Neutrophil (primary cell): Measurements from ENCODE around the gene GNAS-AS1.

Experiments used
- H3K27ac ChIP-seq: fragments of 200-600 bp; sonication (generic); 2 replicates; pipeline ENCODE4 v1.5.1; 2016; ENCODE audit warnings: mild to moderate bottlenecking, moderate library complexity
- H3K27me3 ChIP-seq: fragments of 200-600 bp; sonication (generic); 2 replicates; pipeline ENCODE4 v1.6.0; 2016; ENCODE audit warnings: mild to moderate bottlenecking
- H3K36me3 ChIP-seq: fragments of 200-600 bp; sonication (generic); 2 replicates; pipeline ENCODE4 v1.5.1; 2017
- H3K4me1 ChIP-seq, 2 experiments: fragments of 200-600 bp in 1 of 2; sonication (generic) in 1 of 2; 1 replicate in 1 of 2; 2 replicates in 1 of 2; pipeline versions ENCODE4 v1.5.1 to v1.6.1; 2013 to 2016; ENCODE audit warnings: low read depth in 1 of 2, low read length in 1 of 2, mild to moderate bottlenecking in 1 of 2, moderate library complexity in 1 of 2; ENCODE audit not compliant: control insufficient read depth in 1 of 2, insufficient read depth in 1 of 2
- H3K4me3 ChIP-seq, 2 experiments: fragments of 200-600 bp in 1 of 2; sonication (generic) in 1 of 2; 1 replicate in 1 of 2; 2 replicates in 1 of 2; pipeline ENCODE4 v1.5.1; 2013 to 2016; ENCODE audit warnings: low read depth in 1 of 2, low read length in 1 of 2, mild to moderate bottlenecking in 1 of 2, moderate library complexity in 1 of 2
- H3K9me3 ChIP-seq: fragments of 200-600 bp; sonication (generic); 2 replicates; pipeline ENCODE4 v1.5.1; 2016
- CTCF ChIP-seq: fragments of 200-600 bp; sonication (generic); IDR thresholded peaks from 2 replicates; pipeline ENCODE4 v1.5.1; 2016; ENCODE audit warnings: antibody characterized with exemption

The GNAS-AS1 gene

DNA sequence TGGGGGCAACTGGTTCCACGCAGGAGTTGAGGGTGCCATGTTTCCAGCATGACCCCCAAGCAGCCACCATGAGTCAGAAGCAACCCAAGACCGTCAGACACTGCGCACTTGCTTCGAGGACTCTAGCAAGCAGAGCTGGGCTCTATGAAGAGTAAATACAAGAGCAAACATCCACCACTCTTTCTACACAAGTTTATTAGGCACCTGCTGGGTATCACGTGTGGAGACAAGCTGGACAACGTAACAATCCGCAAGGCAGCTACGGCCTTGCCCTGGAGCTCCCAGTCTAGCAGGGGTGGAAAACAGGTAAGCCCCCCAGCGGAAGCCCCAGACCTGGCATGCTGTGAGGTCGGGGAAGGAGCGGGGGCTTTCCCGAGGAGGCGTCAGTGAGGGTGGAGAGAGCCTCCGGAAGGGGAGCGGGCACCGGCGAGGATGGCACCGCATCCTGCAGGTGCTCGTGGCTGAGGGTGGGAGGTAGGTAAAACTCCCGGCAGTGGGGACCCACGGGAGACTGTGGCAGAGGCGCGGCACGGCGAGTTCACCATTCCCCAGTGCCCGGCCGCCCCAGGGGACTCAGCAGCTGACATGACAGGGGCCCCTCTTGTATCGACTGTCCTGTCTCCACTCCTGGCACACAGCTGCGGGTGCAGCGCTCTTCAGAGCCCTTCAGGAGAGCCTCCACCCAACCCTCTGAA is 33.6 kb downstream of the GNAS-AS1 start:
- Histone ChIP-seq H3K4me3 (no peak overlapping the region), H3K9me3 (no peaks in the 10 kb centered on the region), H3K27ac (no peak overlapping the region), H3K27me3 (no peaks in the 10 kb centered on the region), H3K4me1 (no peaks in the 10 kb centered on the region), H3K36me3 (no peaks in the 10 kb centered on the region)
- TF ChIP-seq CTCF: no peak

DNA sequence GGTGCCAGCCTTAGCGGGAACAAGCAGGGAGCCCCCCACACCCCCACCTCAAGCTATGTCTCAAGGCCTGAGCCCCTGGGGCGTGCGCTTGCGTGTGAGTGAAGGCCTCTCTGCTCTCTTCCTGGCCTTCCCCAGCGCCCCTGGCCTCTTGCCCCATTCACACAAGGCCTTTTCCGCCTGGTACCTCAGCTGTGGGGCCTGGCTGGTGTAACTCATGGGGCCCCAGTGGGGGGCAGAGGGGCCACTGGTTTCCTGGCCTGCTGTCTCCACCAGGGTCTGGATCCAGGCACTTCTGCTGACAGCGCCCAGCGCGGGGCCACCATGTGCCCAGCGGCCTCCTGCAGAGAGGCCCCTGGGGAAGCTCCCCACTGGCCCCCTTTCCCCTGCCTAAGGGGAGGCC is 34.7 kb downstream of the GNAS-AS1 start:
- Histone ChIP-seq H3K4me1 (no peaks in the 10 kb centered on the region), H3K27ac (no peak overlapping the region), H3K9me3 (no peaks in the 10 kb centered on the region), H3K4me3 (no peak overlapping the region), H3K36me3 (no peaks in the 10 kb centered on the region), H3K27me3 (no peaks in the 10 kb centered on the region)
- no peak for TF ChIP-seq CTCF

DNA sequence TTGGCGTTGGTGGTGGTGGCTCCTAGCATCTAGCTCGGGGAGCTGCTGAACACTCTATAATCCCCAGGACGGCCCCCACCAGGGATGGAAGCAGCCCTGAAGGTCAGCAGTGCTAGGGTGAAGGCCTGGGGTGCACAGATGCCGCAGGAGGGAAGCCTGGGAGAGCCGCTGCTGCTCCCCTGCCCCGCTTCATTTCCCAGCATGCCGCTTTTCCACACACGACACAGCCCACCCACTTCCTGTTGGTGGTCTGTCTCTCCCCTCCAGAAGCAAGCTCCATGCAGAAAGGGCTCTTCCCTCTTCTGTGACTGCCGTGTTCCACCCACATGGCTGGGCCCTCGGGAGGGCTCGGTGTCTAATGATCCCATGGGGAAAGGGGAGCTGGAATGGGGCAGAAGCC is 35.3 kb downstream of the GNAS-AS1 start:
- Histone ChIP-seq H3K4me3 (no peak overlapping the region), H3K27me3 (no peaks in the 10 kb centered on the region), H3K4me1 (no peaks in the 10 kb centered on the region), H3K27ac (no peak overlapping the region), H3K36me3 (no peaks in the 10 kb centered on the region), H3K9me3 (no peaks in the 10 kb centered on the region)
- no peak for TF ChIP-seq CTCF

DNA sequence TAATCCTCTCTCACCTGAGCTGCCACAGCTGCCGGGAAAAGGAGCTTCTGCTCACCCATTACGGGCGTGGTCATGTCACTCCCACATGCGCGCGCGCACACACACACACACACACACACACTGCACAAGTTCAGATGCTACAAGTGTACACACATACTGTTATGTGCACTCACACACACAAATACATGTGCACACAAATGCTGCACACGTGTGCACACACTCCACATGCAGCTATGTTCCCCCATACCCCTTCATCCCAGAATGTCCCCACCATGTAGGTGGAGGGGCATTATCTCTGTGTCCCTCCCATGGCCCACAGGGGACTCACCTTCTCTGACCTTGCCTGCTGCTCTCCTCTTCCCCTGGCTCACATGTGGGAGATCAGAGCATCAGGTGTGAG is 37.3 kb downstream of the GNAS-AS1 start:
- Histone ChIP-seq H3K27ac (no peak overlapping the region), H3K9me3 (no peaks in the 10 kb centered on the region), H3K27me3 (no peaks in the 10 kb centered on the region), H3K36me3 (no peaks in the 10 kb centered on the region), H3K4me1 (no peaks in the 10 kb centered on the region), H3K4me3 (no peak overlapping the region)
- no peak for TF ChIP-seq CTCF

- Histone ChIP-seq H3K27me3 (peaks cover 5% of the 10 kb centered on the region), H3K4me1 (no peaks in the 10 kb centered on the region), H3K9me3 (no peaks in the 10 kb centered on the region), H3K4me3 (no peak overlapping the region), H3K27ac (no peak overlapping the region), H3K36me3 (no peaks in the 10 kb centered on the region)
- TF ChIP-seq CTCF: no peak
These were observed 39.4 kb downstream of the GNAS-AS1 start for GRCh38 chr20:58811334-58811733.
